ENCODE results near the gene TFAP2A. TPM values are rescaled to one million over a fixed set of nuclear protein-coding genes. Genes with fewer than 3 reads are reported as not detected.

TFAP2A gene
- total and polyA plus RNA-seq, 7 donors: 0.13 to 0.36 (median 0.27) TPM; not detected in 2

DNA sequence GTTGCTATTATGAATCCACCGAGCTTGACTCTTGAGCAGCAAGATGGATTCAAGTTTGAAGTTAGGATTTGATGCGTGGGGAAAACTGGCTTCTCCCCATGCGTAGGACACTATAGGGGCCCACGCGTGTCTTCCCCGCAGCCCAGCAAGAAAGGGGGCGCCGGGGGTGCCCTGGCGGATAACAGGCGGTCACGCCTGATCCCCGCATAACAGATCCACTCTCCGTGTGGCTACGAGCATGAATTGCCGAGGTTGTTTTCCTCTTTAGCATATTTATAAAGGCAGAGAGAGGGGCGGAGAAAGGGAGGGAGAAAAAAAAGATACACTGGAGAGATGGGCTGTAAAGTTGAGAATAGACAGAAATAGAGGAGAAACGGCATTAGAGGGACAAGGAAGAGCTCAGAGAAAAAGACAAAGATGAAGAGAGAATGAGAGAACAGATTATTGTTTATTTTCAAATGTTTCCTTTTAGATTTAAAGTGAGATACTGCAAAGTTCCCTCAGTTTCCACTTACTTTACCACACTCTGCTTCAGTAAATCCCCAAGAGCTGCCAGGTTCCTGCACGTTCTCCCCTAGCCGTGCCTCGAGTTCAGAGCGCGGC is 32.0 kb downstream of the TFAP2A start:
- H3K4me3 ChIP-seq: peak overlapping the region in 1 of 4 donors; percentile 4
- H3K27me3 ChIP-seq: peaks cover 31 to 78% (median 72%) of the 10 kb centered on the region in 3 donors
- DNase-seq: no peak
- H3K27ac ChIP-seq: peak overlapping the region in 1 of 4 donors; percentile 38
- peaks cover 0 to 18% (median 12%) of the 10 kb centered on the region in 4 donors for H3K4me1 ChIP-seq
- no peaks in the 10 kb centered on the region for H3K36me3 ChIP-seq
- intact Hi-C loops (cut with DNase I): no loop called here
- TF ChIP-seq POLR2AphosphoS5 (IDR thresholded peaks at IDR 0.05) (no peak), POLR2A (IDR thresholded peaks at IDR 0.05) (no peak), EP300 (IDR thresholded peaks at IDR 0.05) (no peak)
- TF ChIP-seq, protein P1, sequence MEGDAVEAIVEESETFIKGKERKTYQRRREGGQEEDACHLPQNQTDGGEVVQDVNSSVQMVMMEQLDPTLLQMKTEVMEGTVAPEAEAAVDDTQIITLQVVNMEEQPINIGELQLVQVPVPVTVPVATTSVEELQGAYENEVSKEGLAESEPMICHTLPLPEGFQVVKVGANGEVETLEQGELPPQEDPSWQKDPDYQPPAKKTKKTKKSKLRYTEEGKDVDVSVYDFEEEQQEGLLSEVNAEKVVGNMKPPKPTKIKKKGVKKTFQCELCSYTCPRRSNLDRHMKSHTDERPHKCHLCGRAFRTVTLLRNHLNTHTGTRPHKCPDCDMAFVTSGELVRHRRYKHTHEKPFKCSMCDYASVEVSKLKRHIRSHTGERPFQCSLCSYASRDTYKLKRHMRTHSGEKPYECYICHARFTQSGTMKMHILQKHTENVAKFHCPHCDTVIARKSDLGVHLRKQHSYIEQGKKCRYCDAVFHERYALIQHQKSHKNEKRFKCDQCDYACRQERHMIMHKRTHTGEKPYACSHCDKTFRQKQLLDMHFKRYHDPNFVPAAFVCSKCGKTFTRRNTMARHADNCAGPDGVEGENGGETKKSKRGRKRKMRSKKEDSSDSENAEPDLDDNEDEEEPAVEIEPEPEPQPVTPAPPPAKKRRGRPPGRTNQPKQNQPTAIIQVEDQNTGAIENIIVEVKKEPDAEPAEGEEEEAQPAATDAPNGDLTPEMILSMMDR (IDR thresholded peaks at IDR 0.05): no peak
- no peaks in the 10 kb centered on the region for H3K9me3 ChIP-seq
- 8 to 14% methylated on average over 22 of the region's 22 CpGs for WGBS, 2 donors

DNA sequence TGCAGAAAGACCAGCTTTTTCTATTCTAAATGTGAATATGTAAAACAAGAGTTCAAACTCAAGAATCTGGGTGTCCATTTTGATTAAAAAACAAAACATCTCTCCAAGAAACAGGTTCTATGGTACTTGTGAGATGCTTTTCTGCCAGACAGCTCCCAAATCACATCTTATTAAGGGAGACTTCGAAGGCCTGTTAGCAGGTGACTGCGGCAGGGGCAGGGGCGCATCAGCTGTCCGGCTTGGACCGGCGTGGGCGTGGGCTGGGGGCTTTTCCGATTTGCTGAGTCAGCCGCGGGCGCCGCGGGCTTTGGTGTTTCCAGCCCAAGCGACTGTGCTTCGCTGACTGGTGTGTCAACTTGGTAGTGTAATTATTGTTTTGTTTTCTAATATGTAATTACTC is 32.6 kb downstream of the TFAP2A start:
- no peaks in the 10 kb centered on the region for H3K36me3 ChIP-seq
- H3K9me3 ChIP-seq: no peaks in the 10 kb centered on the region
- H3K4me1 ChIP-seq: peaks cover 0 to 18% (median 12%) of the 10 kb centered on the region in 4 donors
- TF ChIP-seq POLR2AphosphoS5 (IDR thresholded peaks at IDR 0.05) (no peak), POLR2A (IDR thresholded peaks at IDR 0.05) (no peak), EP300 (IDR thresholded peaks at IDR 0.05) (no peak)
- TF ChIP-seq, protein P1 (IDR thresholded peaks at IDR 0.05): no peak
- intact Hi-C loops (cut with DNase I): no loop called here
- 8 to 15% methylated on average over 15 of the region's 15 CpGs for WGBS, 2 donors
- H3K27ac ChIP-seq: no peak overlapping the region
- H3K4me3 ChIP-seq: no peak overlapping the region
- peaks cover 31 to 73% (median 67%) of the 10 kb centered on the region in 3 donors for H3K27me3 ChIP-seq
- DNase-seq: no peak

DNA sequence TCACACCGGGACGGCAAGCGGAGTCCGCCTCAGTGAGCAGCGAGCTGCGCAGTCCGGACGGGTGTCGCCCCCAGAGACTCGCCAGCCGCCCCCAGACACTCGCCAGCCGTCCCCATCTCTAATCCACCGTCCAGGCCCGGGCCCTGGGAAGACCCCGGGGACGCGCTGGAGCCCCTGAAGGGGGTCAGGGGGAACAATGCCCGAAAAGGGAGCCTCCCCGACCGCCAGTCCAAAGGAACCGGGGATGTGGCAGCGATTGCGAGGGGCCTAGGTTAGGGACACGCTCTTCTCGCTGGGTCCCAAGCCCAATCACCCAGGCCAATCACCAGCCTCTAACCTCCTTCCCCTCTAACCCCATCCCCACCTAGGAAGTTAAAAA is 33.1 kb downstream of the TFAP2A start:
- Histone ChIP-seq H3K4me1 (peaks cover 0 to 18% (median 12%) of the 10 kb centered on the region in 4 donors), H3K27ac (no peak overlapping the region), H3K27me3 (peaks cover 31 to 68% (median 62%) of the 10 kb centered on the region in 3 donors), H3K36me3 (no peaks in the 10 kb centered on the region), H3K9me3 (no peaks in the 10 kb centered on the region), H3K4me3 (no peak overlapping the region)
- no peak for DNase-seq
- TF ChIP-seq POLR2A (IDR thresholded peaks at IDR 0.05): no peak
- TF ChIP-seq EP300 (IDR thresholded peaks at IDR 0.05): no peak
- no peak for TF ChIP-seq POLR2AphosphoS5 (IDR thresholded peaks at IDR 0.05)
- TF ChIP-seq, protein P1 (IDR thresholded peaks at IDR 0.05): no peak
- intact Hi-C loops (cut with DNase I): no loop called here
- 10 to 19% methylated on average over 26 of the region's 26 CpGs for WGBS, 2 donors

DNA sequence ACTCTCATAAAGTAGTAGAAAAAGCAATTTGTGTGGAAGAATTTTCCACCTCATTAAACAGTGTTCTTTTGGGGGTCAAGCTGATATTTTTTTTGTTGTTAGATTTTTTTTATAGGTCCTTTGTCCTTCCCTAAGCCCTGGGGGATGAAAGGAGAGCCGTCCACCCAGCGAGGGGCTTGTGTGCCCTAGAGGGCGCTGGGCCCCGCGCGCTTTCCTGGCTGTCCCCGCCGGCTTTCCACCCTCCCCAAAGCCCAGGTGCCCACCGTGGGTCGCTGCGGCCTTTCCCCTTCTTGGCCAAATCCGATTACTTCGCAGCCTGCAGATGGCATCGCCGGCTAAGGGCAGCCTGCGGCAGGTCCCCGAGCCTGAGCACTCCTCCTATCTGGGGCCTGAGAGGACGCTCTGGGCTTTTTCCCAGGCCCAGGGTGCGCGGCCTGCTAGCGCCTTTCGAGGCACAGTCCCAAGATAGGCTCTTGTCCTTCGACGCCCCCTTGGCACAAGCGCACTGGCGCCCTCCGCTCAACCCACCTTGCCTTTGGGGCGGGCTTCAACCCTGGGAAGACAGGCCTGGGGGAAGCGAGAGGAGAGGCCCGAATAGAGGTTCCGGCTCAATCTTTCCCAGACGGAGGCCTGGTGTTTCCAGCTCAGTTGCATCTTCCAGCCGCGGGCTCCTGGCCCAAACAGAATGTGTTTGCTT is 33.6 kb downstream of the TFAP2A start:
- Histone ChIP-seq H3K27me3 (peaks cover 31 to 63% (median 58%) of the 10 kb centered on the region in 3 donors), H3K36me3 (no peaks in the 10 kb centered on the region), H3K9me3 (no peaks in the 10 kb centered on the region), H3K4me1 (peaks cover 0 to 18% (median 12%) of the 10 kb centered on the region in 4 donors), H3K27ac (no peak overlapping the region), H3K4me3 (no peak overlapping the region)
- TF ChIP-seq EP300 (IDR thresholded peaks at IDR 0.05) (no peak), POLR2AphosphoS5 (IDR thresholded peaks at IDR 0.05) (no peak), POLR2A (IDR thresholded peaks at IDR 0.05) (no peak)
- TF ChIP-seq, protein P1 (IDR thresholded peaks at IDR 0.05): no peak
- no peak for DNase-seq
- intact Hi-C loops (cut with DNase I): no loop called here
- WGBS, 2 donors: 5 to 10% methylated on average over 34 of the region's 34 CpGs
